ENCODE data around the gene RMP24.

Gene RMP24

DNA sequence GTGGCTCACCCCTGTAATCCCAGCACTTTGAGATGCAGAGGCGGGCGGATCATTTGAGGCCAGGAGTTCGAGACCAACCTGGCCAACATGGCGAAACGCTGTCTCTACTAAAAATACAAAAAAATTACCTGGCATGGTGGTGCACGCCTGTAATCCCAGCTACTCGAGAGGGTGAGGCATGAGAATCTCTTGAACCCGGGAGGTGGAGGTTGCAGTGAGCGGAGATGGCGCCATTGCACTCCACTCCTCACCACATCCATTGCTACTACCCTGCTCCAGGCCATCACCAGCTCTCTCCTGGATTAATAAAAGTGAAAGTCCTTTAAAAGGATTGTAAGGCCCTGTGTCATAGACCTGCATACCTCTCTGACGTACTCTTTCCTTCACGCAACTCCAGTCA, 1.2 kb downstream of the RMP24 start:
- no peak overlapping the region for H3K27ac ChIP-seq (ENCODE audit: low read depth, low read length)
- H3K4me1 ChIP-seq (ENCODE audit: control insufficient read depth, insufficient read depth, low read length): peaks cover 9% of the 10 kb centered on the region
- peak overlapping the region; percentile 77 for H3K4me3 ChIP-seq (ENCODE audit: low read length)
- no peaks in the 10 kb centered on the region for H3K27me3 ChIP-seq (ENCODE audit: control insufficient read depth, insufficient read depth, low read length)
- no peak overlapping the region for H3K9ac ChIP-seq (ENCODE audit: low read length)
- H3K36me3 ChIP-seq (ENCODE audit: control insufficient read depth, insufficient read depth, low read length): peaks cover 17% of the 10 kb centered on the region

DNA sequence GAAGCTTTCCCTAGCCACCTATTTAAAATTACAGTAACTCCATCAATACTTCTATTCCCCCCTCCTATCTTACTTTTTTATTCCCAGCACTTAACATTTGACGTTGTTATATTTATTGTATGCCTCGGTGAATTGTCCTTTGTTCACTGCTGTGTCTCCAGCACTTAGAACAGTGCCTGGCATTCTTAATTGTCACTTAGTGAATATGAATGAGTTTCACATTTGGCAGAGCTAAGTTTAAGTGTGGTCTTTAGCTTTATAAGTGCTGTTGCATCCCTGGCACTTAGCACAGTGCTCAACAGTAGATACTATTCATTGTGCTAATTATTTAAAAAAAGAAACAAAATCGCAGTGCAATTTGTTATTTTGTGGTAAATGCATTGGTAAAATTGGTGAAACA, 1.7 kb downstream of the RMP24 start:
- H3K4me1 ChIP-seq (ENCODE audit: control insufficient read depth, insufficient read depth, low read length): peaks cover 9% of the 10 kb centered on the region
- no peak overlapping the region for H3K27ac ChIP-seq (ENCODE audit: low read depth, low read length)
- H3K9ac ChIP-seq (ENCODE audit: low read length): no peak overlapping the region
- H3K36me3 ChIP-seq (ENCODE audit: control insufficient read depth, insufficient read depth, low read length): peaks cover 20% of the 10 kb centered on the region
- no peak overlapping the region for H3K4me3 ChIP-seq (ENCODE audit: low read length)
- no peaks in the 10 kb centered on the region for H3K27me3 ChIP-seq (ENCODE audit: control insufficient read depth, insufficient read depth, low read length)

DNA sequence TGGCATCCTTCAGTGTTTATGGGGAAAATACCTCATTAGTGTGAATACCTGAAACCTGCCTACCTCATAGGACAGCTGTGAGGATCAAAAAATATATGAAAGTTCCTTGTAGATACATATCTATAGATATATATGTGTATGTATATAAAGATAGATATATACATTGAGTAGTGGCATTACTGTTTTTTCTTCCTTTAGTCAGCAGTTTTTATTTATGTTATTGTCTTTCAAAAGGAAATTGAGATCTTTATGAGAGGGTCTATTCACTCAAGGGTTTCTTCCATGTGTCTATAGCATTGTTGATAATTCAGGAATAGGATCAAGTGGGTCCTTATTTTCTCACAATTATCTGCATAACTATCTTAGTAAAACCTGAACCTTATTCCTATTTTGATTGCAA, 6.6 kb downstream of the RMP24 start:
- peaks cover 29% of the 10 kb centered on the region for H3K36me3 ChIP-seq (ENCODE audit: control insufficient read depth, insufficient read depth, low read length)
- no peaks in the 10 kb centered on the region for H3K27me3 ChIP-seq (ENCODE audit: control insufficient read depth, insufficient read depth, low read length)
- no peak overlapping the region for H3K9ac ChIP-seq (ENCODE audit: low read length)
- no peak overlapping the region for H3K27ac ChIP-seq (ENCODE audit: low read depth, low read length)
- H3K4me1 ChIP-seq (ENCODE audit: control insufficient read depth, insufficient read depth, low read length): no peaks in the 10 kb centered on the region
- no peak overlapping the region for H3K4me3 ChIP-seq (ENCODE audit: low read length)

DNA sequence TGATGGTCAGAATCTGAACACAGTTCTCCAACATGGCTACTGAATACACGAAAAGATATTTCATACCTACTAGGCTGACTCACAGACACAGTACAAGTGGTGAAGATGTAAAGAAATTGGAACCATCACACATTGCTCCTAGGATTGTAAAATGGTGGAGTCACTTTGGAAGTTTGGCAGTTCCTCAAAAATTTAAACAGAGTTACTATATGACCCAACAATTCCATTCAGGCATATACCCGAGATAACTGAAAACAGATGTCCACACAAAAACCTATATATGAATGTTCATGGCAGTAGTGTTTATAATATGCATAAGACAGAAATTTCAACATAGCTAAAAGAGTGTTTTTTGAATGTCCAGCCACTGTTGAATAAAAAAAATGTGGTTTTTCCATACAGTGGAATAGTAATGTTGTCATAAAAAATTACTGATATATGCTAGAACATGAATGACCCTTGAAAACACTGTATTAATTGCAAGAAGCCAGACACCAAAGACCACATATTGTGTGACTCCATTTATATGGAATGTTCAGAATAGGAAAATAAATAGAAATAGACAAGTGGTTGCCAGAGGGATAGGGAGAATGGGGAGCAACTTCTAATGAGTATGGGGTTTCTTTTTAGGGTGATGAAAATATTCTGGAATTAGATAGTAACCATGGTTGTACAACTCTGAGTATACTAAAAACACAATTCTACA, 10.1 kb downstream of the RMP24 start:
- no peaks in the 10 kb centered on the region for H3K27me3 ChIP-seq (ENCODE audit: control insufficient read depth, insufficient read depth, low read length)
- no peak overlapping the region for H3K27ac ChIP-seq (ENCODE audit: low read depth, low read length)
- H3K36me3 ChIP-seq (ENCODE audit: control insufficient read depth, insufficient read depth, low read length): peaks cover 21% of the 10 kb centered on the region
- H3K9ac ChIP-seq (ENCODE audit: low read length): no peak overlapping the region
- H3K4me1 ChIP-seq (ENCODE audit: control insufficient read depth, insufficient read depth, low read length): no peaks in the 10 kb centered on the region
- no peak overlapping the region for H3K4me3 ChIP-seq (ENCODE audit: low read length)

DNA sequence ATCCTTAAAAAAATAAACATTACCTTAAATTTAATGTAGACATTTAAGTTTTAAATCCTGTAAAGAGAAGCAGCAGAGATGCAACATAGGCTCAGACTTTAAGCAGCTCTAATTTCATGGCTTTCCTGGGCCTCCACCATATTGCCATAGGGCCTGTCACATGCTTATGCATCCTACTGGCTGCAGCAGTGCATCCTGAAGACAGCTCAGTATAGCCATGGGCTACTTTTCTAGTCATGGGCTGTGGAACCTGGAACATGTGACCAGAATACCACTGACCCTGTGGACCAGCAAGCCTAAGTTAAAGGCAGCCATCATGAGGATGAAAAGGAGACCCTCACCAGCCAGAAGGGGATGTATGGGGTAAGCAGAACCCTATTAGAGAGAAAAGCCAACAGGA, 10.7 kb downstream of the RMP24 start:
- Histone ChIP-seq H3K36me3 (ENCODE audit: control insufficient read depth, insufficient read depth, low read length) (peaks cover 16% of the 10 kb centered on the region), H3K27ac (ENCODE audit: low read depth, low read length) (no peak overlapping the region), H3K9ac (ENCODE audit: low read length) (no peak overlapping the region)

DNA sequence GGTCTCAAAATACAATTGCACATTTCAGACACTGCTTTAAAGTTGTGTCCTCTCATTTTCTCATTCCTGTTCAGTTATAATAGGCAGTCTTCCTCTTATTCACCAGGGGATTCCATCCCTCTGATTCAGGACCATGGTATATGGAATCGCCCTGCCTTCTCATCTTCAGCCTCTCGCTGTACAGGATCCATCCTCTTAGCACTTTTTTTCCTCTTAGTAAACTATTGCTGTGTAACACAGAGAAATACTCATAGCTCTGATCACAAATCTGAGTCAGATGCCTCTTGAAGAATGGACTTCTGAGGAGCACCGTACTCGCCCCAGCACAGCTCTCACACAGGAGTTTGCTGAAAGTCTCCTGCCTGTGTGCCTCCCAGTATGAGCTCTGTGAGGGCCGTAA, 11.3 kb downstream of the RMP24 start:
- no peak overlapping the region for H3K9ac ChIP-seq (ENCODE audit: low read length)
- H3K4me1 ChIP-seq (ENCODE audit: control insufficient read depth, insufficient read depth, low read length): no peaks in the 10 kb centered on the region
- H3K4me3 ChIP-seq (ENCODE audit: low read length): no peak overlapping the region
- no peaks in the 10 kb centered on the region for H3K27me3 ChIP-seq (ENCODE audit: control insufficient read depth, insufficient read depth, low read length)
- H3K27ac ChIP-seq (ENCODE audit: low read depth, low read length): no peak overlapping the region
- peaks cover 11% of the 10 kb centered on the region for H3K36me3 ChIP-seq (ENCODE audit: control insufficient read depth, insufficient read depth, low read length)

More for the DNA sequence above, 10.7 kb downstream of the RMP24 start:
- Histone ChIP-seq H3K27me3 (ENCODE audit: control insufficient read depth, insufficient read depth, low read length) (no peaks in the 10 kb centered on the region), H3K4me1 (ENCODE audit: control insufficient read depth, insufficient read depth, low read length) (no peaks in the 10 kb centered on the region), H3K4me3 (ENCODE audit: low read length) (no peak overlapping the region)

DNA sequence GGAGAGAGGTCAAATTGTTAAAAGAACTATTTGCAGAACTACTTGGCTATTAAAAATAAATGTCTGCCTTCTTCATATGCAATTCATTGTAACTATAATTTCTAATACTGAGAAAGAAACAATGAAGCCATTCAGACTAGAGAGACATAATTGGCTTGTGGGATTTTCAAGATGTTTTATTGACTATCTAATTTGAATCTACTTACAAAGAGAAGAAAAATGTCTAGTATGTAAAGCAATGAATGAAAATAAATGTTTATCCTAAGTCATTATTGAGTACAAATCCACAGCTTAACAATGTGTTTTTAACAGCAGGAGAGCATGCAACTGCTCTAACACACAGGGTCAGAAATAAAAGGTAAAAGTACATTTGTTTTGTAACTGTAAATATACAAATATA, 19.2 kb downstream of the RMP24 start:
- Histone ChIP-seq H3K4me1 (ENCODE audit: control insufficient read depth, insufficient read depth, low read length) (no peaks in the 10 kb centered on the region), H3K27ac (ENCODE audit: low read depth, low read length) (no peak overlapping the region), H3K36me3 (ENCODE audit: control insufficient read depth, insufficient read depth, low read length) (peaks cover 8% of the 10 kb centered on the region), H3K9ac (ENCODE audit: low read length) (no peak overlapping the region), H3K27me3 (ENCODE audit: control insufficient read depth, insufficient read depth, low read length) (no peaks in the 10 kb centered on the region), H3K4me3 (ENCODE audit: low read length) (no peak overlapping the region)

DNA sequence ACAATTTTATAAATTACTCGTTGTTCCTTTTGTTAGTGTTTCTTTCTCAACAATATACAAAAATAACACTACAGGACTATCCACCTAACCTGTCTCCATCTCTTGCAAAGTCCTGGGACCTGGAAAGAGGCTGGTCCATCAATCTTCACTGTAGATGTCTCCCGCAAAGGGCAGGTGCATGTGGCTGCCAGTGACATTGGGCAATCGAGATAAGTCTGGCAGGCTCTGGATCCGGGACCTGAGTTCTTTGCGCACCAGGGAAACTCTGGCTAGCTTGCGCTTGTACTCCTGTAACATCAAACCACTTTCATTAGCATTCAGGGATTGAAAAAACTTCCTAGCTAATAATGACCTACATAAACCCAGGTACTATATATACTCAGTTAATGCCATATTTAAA, 20.5 kb downstream of the RMP24 start:
- Histone ChIP-seq H3K4me1 (ENCODE audit: control insufficient read depth, insufficient read depth, low read length) (no peaks in the 10 kb centered on the region), H3K4me3 (ENCODE audit: low read length) (no peak overlapping the region), H3K27me3 (ENCODE audit: control insufficient read depth, insufficient read depth, low read length) (no peaks in the 10 kb centered on the region), H3K9ac (ENCODE audit: low read length) (no peak overlapping the region), H3K36me3 (ENCODE audit: control insufficient read depth, insufficient read depth, low read length) (peaks cover 8% of the 10 kb centered on the region), H3K27ac (ENCODE audit: low read depth, low read length) (no peak overlapping the region)

DNA sequence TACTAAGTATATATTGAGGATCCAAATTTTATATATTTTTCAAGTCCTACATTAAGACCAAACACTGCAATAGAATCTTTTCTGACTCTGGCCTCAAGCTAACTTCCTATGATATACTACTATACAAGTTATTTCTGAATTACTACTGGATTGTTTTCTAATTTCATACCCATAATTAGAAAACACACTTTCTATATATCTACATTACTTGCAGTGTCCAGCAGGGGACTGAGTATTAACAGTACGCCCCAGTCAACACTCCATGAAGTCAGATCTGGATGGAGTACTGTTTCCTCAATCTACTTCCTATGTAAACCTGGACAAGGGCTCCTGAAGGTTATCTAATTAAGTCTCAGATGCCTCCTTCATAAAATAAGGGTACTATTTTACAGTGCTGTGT, 26.5 kb downstream of the RMP24 start:
- no peaks in the 10 kb centered on the region for H3K27me3 ChIP-seq (ENCODE audit: control insufficient read depth, insufficient read depth, low read length)
- H3K27ac ChIP-seq (ENCODE audit: low read depth, low read length): no peak overlapping the region
- no peak overlapping the region for H3K4me3 ChIP-seq (ENCODE audit: low read length)
- no peak overlapping the region for H3K9ac ChIP-seq (ENCODE audit: low read length)
- H3K36me3 ChIP-seq (ENCODE audit: control insufficient read depth, insufficient read depth, low read length): no peaks in the 10 kb centered on the region
- no peaks in the 10 kb centered on the region for H3K4me1 ChIP-seq (ENCODE audit: control insufficient read depth, insufficient read depth, low read length)

DNA sequence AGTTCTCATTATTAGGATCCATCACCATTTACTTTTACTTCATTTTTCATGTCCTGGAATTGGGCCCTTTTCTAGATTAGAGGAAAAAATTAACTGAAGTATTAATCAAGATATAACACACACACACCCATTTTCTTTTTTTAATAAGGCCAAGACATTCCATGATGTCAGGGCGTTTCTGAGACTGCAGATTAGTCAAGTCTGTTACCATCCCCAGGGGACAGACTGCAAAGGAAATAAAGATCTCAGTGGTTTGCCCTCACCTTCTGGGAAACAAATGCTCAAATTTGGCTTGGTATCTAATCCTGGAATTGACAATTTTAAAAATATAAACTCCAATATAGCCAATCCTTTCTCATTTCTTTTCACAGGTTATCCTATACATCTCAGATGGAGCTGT, 27.4 kb downstream of the RMP24 start:
- Histone ChIP-seq H3K9ac (ENCODE audit: low read length) (no peak overlapping the region), H3K36me3 (ENCODE audit: control insufficient read depth, insufficient read depth, low read length) (no peaks in the 10 kb centered on the region), H3K4me3 (ENCODE audit: low read length) (no peak overlapping the region), H3K27me3 (ENCODE audit: control insufficient read depth, insufficient read depth, low read length) (no peaks in the 10 kb centered on the region), H3K4me1 (ENCODE audit: control insufficient read depth, insufficient read depth, low read length) (no peaks in the 10 kb centered on the region), H3K27ac (ENCODE audit: low read depth, low read length) (no peak overlapping the region)

DNA sequence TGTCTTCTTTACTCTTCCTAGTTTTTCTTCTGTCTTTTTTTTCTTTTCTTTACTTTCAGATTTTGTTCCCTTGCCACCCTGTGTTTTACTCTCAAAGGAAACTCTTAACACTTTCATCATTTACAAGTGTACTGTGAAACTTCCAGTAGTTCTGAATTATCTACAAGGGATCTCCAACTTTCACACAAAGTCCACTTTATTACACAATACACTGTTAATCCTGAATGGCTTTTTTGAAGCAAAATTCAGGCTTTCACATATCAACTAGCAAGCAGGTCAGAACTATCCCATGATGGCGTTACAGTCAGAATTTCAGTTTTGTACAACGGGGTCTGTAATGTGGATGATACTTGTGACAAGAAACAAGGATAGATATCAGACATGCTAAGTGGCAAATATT, 34.5 kb downstream of the RMP24 start:
- Histone ChIP-seq H3K9ac (ENCODE audit: low read length) (no peak overlapping the region), H3K27ac (ENCODE audit: low read depth, low read length) (no peak overlapping the region), H3K36me3 (ENCODE audit: control insufficient read depth, insufficient read depth, low read length) (no peaks in the 10 kb centered on the region), H3K4me1 (ENCODE audit: control insufficient read depth, insufficient read depth, low read length) (no peaks in the 10 kb centered on the region), H3K27me3 (ENCODE audit: control insufficient read depth, insufficient read depth, low read length) (no peaks in the 10 kb centered on the region), H3K4me3 (ENCODE audit: low read length) (no peak overlapping the region)

DNA sequence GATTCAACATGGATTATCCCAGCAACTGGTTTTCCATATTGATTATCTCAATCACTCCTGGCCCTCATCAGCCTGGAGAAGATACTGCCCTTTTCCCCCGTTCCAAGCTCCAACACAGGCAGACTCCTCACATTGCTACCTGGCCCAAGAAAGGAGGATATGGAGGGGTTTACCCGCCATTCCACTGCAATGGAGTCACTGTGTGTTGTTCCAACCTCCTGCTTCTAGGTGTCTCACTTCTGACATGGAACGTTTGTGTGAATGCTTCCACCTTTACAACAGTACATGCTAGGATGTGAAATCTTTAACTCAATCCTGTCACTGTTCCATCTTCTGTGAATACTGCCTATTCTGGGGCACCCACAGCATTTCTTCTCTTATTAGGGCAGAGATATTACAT, 36.7 kb downstream of the RMP24 start:
- no peaks in the 10 kb centered on the region for H3K4me1 ChIP-seq (ENCODE audit: control insufficient read depth, insufficient read depth, low read length)
- no peaks in the 10 kb centered on the region for H3K36me3 ChIP-seq (ENCODE audit: control insufficient read depth, insufficient read depth, low read length)
- H3K9ac ChIP-seq (ENCODE audit: low read length): no peak overlapping the region
- H3K27me3 ChIP-seq (ENCODE audit: control insufficient read depth, insufficient read depth, low read length): no peaks in the 10 kb centered on the region
- H3K4me3 ChIP-seq (ENCODE audit: low read length): no peak overlapping the region
- H3K27ac ChIP-seq (ENCODE audit: low read depth, low read length): no peak overlapping the region

DNA sequence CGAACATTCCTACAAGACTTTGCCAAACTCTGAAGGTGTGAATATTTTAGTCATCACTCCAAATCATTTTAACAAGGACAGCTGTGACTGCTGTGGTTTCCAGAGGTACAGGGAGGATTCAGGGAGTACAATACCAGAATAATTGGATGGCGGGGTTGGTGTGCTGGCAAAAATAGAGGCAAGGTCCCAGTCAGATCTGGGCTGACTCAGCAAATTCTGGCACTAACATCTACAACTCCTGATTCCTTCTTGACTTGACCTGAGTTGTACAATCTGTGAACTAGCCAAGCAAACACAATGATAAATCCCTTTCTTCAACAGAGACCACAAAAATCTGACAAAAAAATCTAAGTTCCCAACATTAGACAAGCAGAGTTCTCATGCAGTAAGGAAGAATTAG, 40.4 kb downstream of the RMP24 start:
- H3K27ac ChIP-seq (ENCODE audit: low read depth, low read length): no peak overlapping the region

More for the DNA sequence above, 40.4 kb downstream of the RMP24 start:
- Histone ChIP-seq H3K36me3 (ENCODE audit: control insufficient read depth, insufficient read depth, low read length) (no peaks in the 10 kb centered on the region), H3K27me3 (ENCODE audit: control insufficient read depth, insufficient read depth, low read length) (no peaks in the 10 kb centered on the region), H3K4me1 (ENCODE audit: control insufficient read depth, insufficient read depth, low read length) (no peaks in the 10 kb centered on the region), H3K9ac (ENCODE audit: low read length) (no peak overlapping the region), H3K4me3 (ENCODE audit: low read length) (no peak overlapping the region)

Measured in rectal smooth muscle tissue (tissue), 1 donor.